Activated CD8-positive, alpha-beta memory T cell treated with anti-CD3 and anti-CD28 coated beads for 24 hours (primary cell): ENCODE data around the gene TBC1D22B.

Experiments
- DNase-seq: peaks from one replicate; pipeline ENCODE4 v3.0.0-alpha.2; 2020

The TBC1D22B gene

DNA sequence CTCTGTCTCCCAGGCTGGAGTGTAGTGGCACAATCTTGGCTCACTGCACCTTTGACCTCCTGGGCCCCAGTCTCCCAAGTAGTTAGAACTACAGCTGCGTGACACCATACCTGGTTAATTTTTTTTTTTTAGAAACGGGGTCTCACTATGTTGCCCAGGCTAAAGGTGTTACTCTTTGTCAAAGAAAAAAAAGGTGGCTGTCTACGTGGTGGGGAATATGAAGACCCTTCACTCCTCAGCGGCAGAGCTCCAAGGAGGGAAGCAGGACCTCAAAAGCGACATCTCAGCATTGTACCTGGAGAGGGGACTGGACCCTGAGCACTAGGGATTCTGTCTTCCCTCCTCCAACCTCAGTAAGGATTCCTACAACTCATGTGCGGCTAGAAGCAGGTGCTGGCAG lies 16.4 kb upstream of the TBC1D22B start:
- no peak for DNase-seq

DNA sequence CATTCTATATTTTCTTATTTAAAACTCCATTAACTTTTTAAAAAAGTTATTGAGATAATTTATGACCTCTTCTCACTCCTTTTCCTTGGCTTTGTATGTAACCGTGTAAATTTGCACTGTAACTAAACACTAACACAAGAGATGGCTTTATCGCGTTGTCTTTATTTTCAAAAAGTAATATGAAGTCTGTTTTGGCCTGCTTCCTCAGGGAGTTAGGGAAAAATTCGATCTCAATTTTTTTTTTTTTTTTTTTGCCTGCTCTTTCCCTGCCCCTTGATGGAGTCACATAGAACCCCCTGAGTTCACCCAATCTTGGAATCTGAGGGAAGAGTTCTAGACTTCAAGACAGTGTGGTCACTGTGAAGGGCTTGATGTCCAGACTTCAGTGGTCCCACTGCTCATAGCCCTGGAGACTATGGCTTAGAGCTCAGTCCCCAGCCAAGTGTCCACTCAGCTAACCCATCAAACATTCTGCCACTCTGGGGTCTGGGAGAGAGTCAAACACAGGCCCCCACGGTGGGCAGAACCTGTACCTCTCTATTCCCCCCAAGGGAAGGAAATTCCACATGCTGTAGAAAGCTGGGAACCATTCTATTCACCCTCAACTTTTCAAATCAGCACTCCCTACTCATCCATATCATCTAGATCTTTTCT lies 15.7 kb upstream of the TBC1D22B start:
- DNase-seq = no peak

DNA sequence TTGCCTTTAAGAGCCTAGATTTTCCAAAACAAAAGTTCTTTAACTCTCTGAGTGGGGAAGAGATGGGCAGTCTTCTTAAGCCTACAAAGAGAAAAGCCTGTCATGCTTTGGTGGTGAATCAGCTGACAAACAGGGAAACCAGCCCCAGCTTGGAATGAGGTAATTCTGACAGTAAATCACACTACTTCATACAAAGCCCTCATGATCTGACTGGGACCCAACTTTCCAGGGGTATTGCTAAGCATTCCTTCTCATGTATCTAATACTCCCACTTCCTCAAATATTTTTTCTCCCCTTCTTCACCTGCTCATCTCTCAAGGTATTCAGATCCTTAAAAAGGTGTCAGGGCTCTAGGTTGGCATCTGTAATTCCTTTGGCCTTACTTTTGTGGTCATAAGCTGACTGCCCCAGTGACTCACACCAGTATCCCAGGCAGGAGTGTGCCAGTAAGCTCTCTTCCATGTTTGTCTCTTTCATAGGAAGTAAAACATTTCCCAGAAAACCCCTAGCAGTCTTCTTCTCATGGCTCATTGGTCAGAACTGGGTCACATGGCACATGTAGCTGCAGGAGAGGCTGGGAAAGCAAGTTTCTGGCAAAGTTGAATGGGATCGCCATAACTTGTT lies 15.0 kb upstream of the TBC1D22B start:
- no peak for DNase-seq

DNA sequence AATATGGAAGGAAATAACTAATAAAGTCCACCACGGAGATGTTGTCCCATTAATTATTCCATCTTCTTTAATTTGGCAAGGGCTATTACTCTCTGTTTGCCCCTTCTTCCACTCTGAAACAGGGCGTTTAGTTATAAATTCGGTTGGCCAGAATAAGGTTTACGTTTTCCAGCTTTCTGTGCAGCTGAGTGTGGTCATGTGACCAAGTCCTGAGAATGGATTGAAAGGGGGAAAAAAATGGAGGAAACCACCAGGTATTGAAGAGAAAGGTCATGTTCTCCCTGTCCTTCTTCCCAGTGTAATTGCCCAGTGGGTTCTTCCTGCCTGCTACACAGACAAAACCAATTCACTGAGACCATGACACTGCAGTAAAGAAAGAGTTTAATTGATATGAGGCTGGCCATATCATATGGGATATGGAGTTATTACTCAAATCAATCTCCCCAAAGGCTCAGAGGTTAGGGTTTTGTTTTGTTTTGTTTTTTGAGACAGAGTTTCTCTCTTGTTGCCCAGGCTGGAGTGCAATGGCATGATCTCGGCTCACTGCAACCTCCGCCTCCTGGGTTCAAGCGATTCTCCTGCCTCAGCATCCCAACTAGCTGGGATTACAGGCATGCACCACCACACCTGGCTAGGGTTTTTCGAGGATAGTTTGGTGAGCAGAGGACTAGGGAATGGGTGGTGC lies 14.3 kb upstream of the TBC1D22B start:
- no peak for DNase-seq

DNA sequence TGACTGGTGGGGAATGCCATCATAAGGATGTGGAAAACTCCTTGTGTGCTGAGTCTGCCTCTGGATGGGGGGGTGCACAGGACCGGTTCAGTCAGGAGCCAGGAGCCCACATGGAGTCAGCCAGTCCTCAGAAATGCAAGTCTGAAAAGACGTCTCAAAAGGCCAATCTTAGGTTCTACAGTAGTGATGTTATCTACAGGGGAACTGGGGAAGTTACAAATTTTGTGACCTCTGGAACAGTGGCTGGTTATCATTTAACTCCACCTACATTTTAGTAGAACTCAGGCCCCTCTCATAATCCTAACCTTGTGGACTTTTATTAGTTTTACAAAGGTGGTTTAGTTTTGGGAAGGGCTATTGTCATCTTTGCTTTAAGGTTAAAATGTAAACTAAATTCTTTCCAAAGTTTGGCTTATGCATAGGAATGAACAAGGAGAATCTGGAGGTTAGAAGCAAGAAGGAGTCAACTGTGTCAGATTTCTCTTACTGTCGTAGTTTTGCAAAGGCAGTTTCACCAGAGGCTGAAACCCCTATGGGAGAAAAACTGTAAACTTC lies 13.7 kb upstream of the TBC1D22B start:
- DNase-seq = no peak

DNA sequence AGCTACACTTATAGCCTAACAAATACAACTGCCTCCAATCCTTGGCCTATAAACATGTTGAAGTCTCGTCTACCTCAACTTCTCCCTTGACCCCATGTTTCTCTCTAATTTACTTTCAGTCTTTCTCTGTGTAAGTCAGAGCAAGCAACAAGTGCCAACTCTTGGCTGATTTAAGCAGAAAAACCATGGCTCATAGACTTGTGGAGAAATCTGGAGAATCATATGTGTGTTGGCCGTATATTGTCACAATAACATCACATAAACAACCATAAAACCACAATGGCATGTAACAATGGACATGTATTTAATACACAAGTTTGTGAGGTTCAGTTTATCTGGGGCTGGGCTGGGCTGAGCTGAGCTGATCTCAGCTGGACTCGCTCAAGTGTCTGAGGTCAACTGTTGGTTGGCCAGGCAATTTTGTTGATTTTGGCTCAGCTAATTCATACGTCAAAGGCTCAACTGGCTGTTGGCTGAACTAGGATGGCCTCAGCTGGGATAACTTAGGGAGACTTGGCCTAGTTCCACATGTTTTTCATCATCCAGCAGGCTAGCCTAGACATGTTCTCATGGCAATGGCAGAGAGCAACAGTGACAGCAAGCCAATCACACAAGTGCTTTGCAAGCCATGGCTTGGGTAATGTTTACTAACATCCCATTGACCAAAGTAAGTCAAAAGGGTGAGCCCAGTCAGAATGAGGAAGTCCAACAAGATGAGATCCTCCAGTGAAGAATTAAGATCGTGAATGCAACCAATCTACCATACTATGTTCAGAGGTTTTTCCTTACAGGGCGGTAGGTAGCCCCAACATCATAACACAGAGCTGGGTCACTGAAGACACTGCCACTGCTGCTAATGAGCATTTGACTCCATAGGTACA lies 12.9 kb upstream of the TBC1D22B start:
- no peak for DNase-seq

DNA sequence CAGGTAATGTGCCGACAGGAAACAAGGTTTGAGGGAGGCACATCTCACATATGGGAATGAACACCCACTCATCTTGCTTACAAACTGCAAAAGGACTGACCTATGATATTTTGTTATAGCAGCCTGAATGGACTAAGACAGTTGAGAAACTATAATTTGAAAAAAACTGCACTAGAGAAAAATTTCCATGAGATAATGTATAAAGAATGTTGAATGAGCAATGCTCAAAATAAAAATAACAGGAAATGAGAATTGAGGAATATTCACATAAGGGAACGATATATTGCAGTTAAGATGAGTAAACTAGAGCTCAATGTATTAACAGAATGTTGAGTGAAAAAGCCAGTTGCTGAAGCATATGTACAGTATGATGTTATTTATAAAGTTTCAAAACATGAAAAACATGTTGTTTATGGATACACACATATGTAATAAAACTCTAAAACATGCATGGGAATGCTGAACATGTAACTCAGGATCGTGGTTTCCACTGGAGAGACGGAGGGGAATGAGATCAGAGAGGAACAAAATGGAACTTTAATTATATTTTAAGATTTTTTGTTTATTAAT lies 6.3 kb upstream of the TBC1D22B start:
- DNase-seq = no peak

DNA sequence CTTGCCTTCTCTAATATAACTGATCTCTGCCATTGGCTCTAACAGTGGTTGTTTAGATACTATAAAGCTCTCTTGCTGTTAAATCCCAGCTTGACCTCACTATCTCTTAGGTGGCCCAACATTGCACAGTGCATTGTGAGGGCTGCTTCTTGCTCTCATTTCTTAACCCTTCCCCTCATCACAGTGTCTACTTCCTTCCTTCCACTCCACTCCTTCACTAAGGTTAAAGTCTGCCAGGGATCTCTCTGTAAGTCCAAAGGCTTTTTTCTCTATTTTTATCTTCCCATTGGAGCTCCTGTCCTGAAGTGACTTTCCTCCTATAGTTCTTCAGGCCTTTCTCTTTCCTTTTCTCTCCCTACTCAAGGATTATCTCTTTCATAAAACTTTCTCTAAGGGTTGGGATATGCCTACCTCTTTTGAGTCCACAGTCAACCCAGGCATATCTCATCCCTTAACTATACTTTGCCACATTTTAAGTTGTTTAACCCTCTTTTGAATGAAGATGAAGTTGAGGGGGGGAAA lies 4.0 kb upstream of the TBC1D22B start:
- no peak for DNase-seq

DNA sequence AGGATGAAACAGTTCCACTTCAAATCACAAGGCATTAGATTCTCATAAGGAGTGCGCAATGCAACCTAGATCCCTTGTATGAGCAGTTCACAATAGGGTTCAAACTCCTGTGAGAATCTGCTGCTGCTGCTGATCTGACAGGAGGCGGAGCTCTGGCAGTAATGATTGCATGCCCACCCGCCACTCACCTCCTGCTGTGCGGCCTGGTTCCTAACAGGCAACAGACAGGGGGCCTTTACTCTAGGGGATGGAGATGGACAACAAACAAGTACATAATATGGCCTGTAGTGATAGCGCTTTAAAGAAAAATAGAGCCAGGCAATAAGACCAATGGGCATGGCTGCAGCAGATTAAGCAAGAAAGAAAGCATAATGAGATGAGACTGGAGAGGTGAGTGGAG lies 2.7 kb upstream of the TBC1D22B start:
- DNase-seq = no peak

DNA sequence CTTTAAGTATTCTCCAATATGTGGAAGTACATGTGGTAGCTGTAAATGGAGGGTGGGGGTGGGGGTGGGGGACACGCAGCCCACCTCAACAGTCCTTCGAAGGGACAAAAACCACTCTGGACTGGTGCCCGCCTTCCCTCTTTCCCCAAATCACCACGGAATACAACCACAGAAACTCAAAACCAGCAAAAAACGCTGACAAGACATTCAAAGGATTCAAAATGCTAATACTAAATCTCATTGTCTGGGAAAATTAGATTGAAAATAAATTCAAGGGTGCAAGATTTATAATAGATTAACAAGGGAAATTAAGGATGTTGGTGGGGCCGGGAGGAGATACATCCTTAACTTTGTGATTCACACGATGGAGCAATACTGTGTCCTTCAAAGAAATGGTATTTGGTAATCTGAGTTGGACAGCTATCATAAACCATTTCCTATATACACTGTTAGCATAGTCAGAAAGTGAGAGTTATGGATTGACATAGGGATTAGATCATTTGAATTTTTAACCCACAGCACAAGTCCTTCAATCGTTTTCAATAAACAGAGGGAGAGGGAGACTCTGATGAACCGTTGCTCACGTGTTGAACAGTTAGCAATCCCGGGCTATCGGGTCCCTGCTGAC lies 766 bp upstream of the TBC1D22B start:
- DNase-seq = no peak

DNA sequence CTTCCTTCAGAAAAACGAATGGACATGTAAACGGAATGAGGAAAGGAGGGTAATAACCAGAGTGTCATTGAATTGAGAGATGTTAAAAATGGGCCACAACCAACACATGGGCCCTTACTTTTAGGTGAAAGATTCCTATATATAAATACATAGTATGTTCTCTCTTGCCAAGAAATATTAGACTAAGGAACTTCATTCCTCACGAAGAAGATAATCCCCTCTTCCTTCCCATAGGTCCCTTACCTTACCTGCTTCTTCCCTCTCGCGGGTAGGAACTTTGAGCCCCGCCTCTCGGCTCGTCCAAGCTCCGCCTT lies 295 bp upstream of the TBC1D22B start:
- DNase-seq = no peak

DNA sequence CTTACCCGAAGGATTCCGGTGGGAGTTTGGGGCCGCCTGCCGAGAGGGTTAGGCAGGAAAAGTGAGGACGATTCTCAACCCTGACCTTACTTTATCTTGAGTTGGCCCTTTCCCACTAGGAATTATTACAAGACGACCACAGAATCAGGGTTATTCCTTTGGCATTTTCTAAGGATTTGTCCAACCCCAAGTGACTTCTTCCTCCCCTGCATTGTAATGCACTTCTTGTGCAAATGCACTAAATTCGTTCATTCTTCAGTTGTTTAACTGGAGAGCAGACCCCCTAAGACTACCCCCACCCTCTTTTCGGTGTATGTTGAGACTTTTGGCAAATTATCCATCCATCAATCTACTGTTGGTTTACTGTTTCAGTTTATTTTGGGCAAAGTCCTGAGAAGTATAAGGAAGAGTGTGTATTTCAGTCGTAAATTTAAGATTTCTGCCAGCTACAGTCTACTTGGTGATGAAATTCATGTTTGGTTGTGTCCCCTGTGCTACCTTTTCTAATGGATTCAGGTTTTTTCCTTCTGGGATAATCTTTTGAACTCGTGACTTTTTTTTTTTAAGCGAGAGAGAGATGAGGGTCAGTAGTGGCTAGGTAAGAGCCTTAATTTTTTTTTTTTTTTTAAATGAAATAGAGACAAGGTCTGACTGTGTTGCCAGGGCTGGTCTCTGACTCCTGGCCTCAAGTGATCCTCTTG lies 983 bp downstream of the TBC1D22B start:
- DNase-seq = no peak

DNA sequence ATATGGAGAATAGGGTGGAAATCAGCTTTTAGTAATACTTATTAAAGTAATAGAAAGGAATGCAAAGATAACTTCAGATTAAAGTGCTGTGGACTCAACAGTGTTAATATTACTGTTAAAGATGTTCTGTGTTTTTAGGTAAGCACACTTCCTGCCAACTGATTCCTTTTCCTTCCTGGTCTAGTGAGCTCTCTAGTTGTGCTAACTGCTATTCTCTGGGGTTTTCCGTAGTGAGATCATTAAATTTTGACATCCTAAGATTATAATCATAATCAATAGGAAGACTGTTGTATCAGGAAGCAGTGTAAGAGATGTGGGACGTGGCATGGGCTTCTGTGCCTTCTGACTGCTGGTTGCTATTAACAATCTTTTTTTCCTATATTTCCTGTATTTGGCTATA lies 1.6 kb downstream of the TBC1D22B start:
- DNase-seq = no peak

DNA sequence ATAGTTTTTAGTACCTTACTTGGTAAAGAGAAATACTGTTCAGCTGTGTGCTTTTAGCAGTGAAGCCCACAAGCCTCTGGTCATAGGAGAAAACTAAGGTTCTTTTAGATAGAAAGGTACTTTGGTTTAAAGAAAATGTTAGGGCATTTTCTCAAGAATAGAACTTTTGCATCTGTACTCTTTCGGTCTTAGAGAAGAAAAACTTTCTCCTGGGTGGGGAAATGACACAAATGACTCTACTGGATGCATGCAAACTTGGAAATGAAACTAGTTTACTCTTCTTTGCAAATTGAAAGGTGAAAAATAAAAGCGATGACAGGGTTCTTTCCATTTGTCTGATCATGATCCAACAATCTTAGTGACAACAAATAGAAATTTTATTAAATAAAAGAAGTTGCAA lies 2.5 kb downstream of the TBC1D22B start:
- DNase-seq = no peak

DNA sequence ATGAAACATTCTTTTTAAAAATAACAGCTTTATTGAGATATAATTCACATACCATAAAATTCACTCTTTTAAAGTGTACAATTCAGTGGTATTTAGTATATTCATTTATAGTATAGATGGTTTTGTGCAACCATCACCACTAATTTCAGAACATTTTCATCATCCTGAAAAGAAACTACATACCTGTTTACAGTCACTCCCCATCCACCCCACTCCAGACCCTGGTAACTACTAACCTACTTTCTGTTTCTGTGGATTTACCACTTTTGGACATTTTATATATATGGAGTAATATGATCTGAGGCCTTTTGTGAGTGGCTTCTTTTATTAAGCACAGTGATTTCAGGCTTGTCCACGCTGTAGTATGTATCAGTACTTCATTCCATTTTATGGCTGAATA lies 2.9 kb downstream of the TBC1D22B start:
- no peak for DNase-seq

DNA sequence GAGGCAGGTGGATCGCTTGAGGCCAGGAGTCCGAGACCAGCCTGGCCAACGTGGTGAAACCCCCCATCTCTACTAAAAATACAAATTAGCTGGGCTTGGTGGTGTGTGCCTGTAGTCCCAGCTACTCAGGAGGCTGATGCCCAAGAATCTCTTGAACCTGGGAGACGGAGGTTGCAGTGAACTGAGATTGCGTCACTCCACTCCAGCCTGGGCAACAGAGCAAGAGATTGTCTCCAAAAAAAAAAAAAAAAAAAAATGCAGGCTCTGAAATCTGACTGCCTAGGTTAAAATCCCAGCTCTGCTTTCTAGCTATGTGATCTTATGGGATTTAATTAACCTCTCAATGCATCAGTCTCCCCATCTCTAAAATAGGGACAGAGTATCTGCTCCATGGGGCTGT lies 3.6 kb downstream of the TBC1D22B start:
- no peak for DNase-seq

DNA sequence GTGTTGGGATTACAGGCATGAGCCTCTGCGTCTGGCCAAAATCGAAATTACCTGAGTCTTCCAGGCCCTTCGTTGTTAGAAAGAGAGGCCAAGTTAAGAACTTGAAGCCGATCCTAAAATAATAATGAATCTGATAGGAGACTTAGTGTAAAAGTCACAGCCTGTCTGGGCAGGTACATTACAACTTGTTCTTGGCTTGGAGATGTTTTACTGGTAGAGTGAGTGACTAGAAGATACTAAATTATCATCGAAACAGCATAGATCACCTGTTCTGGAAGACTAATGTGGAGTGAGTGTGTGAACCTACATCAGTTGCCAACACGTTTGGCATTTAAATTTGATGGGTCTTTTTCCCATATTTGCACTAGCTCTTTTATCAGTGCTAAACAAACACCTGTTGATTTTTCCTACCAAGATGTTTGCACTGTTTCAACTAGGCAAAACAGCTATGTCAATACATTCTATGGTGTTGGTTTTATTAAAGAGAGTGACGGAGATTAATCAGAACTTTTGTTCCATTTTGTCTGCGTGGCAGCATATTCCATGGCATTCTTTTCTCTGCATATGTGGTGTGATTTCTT lies 5.0 kb downstream of the TBC1D22B start:
- no peak for DNase-seq

DNA sequence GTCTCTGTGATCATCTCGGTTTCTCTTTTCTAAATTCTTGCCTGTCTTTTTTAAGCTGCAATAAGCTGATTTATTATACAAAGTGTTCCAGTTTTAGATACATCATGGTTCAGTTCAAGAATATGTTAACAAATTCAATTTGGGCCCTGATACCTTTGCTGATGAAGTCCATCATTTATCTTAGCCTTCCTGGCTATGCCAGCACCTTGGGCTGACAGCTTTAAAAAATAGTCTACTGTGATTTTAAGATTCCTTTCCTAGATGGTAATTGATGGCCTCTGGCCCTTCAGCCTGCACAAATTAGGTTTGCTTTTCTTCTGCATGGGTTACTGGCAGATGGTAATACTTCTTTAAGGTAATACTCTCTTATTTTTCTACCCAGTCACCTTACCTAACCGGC lies 7.4 kb downstream of the TBC1D22B start:
- no peak for DNase-seq

DNA sequence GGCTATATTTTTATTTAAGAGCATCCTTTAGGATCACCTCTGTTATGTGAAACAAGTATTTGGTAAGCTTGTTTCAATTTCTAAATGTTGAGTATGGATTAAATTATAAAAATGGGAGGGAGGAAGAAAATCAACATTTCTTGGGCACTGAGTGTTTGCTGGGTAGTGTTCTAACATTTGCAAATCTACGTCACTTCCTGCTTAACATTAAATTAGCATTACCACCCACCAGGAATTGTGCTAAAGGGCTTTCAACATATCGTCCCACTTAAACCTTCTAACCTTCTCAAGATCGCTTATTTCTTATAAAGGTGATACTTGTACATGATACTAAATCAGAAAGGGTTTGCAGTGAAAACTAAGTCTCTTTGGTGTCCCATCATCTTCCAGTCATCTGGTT lies 8.3 kb downstream of the TBC1D22B start:
- no peak for DNase-seq

DNA sequence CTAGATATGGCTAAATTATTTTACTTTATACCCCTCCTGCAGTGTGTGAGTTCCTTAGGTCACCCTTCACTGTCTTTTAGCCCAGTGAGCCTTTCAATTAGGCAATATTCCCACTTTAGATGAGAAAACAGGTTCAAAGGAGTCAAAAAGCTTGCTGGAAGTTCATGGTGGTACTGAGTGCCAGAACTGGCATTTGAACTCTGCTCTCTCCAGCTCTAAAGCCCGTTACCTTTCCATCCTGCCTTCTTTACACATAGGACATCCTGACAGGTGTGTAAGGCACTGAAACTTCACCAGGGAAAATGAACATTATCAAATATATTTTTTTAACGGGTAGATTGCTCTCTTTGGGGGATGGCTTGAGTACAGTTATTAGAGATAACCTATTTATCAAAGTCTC lies 11.5 kb downstream of the TBC1D22B start:
- DNase-seq = no peak

DNA sequence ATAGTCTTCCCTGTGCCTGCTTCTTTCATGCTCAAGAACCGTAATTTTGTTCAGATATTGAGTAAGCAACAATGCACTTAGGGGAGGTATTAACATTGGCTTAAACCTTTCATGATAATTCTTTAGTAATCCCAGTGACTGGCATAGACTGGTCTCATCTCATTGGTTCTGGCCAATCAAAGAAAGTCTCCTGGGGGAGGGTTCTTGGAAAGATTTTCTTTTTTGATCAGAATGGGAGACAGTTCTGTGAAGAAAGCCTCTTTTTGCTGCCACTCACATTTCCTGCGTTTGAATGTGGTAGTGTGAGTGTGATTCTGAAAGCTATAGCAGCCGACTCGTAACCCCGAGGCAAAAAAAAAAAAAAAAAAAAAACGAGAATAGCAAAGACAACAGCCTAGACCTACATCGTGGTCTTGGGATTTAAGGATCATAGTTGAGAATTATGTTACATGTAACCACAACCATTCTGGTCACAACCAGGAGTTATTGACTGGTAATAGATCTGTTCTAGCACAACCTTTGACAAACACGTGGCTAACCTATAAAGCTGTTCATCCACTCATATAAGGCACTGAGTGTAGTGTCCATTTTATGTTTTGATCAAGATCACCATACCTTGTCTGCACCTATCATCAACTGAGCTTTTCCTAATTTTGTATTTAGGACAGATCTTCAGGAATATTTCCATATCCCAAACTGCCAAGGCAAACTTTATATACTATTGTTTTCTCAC lies 15.4 kb downstream of the TBC1D22B start:
- no peak for DNase-seq
